Stomach (tissue), 9 donors: Measurements from ENCODE around the gene PTX4. TPM values are rescaled to one million over a fixed set of nuclear protein-coding genes. Genes with fewer than 3 reads are reported as not detected.

Experiments
- DNase-seq, 2 donors: peaks; one replicate each; pipeline versions ENCODE4 v3.0.0 to v3.0.0-alpha.2; 2013 to 2019
- H3K27ac ChIP-seq, 5 donors: fragments of 200-600 bp in 4 of 5; sonication (generic) in 4 of 5; one replicate each; pipeline ENCODE4 v1.5.1; 2013 to 2019; ENCODE audit warnings: mild to moderate bottlenecking in 1 of 5, moderate library complexity in 1 of 5
- H3K27me3 ChIP-seq, 3 donors: fragments of 200-600 bp; sonication (generic); one replicate each; pipeline ENCODE4 v1.5.1; 2017 to 2019; ENCODE audit warnings: mixed run types in 1 of 3
- H3K36me3 ChIP-seq, 4 donors: fragments of 200-600 bp; sonication (generic); 1 replicate in 3 of 4; 2 replicates in 1 of 4; pipeline ENCODE4 v1.5.1; 2016 to 2019
- H3K4me1 ChIP-seq, 4 donors: fragments of 200-600 bp; sonication (generic); one replicate each; pipeline ENCODE4 v1.5.1; 2016 to 2019
- H3K4me3 ChIP-seq, 4 donors: fragments of 200-600 bp; sonication (generic) in 3 of 4; one replicate each; pipeline ENCODE4 v1.5.1; 2016 to 2019; ENCODE audit warnings: mild to moderate bottlenecking in 1 of 4
- H3K9me3 ChIP-seq, 4 donors: fragments of 200-600 bp; sonication (generic); one replicate each; pipeline ENCODE4 v1.5.1; 2016 to 2019
- CTCF ChIP-seq, 7 experiments: fragments of 450-650 bp in 4 of 7; fragments of 200-600 bp in 3 of 7; sonication (generic) in 3 of 7; IDR thresholded peaks; one replicate each; pipeline ENCODE4 v1.5.1; 2016 to 2019; ENCODE audit warnings: antibody characterized with exemption in 7 of 7, control low read depth in 2 of 7, mild to moderate bottlenecking in 1 of 7
- EP300 ChIP-seq: sonication (generic); formaldehyde crosslinking; IDR thresholded peaks from one replicate; pipeline ENCODE4 v1.6.1; 2017; ENCODE audit warnings: antibody characterized with exemption
- POLR2A ChIP-seq, 4 donors: fragments of 450-650 bp; IDR thresholded peaks; one replicate each; pipeline ENCODE4 v1.6.1; 2016; ENCODE audit warnings: antibody characterized with exemption in 4 of 4, control low read depth in 2 of 4, mild to moderate bottlenecking in 1 of 4, moderate library complexity in 1 of 4
- POLR2AphosphoS5 ChIP-seq, 3 donors: sonication (generic); formaldehyde crosslinking; IDR thresholded peaks; one replicate each; pipeline ENCODE4 v1.6.1; 2016; ENCODE audit warnings: antibody characterized with exemption in 3 of 3
- WGBS, 5 donors: extraction: QIAGEN DNeasy Blood & Tissue Kit in 3 of 5; methylation state at CpG; one replicate each; pipeline versions ENCODE4 v1.1.5 to v1.1.7; 2013 to 2018; 5-methylcytosine and 5-hydroxymethylcytosine counted together
- intact Hi-C: fragments of 100-400 bp; cut with DNase I; formaldehyde crosslinking; loops from one replicate; pipeline ENCODE4 v1.15.1; 2023; ENCODE audit warnings: low total_unique reads
- polyA plus RNA-seq, 3 donors: library from polyadenylated mRNA; stranded (reverse); fragments of 200-250 nt; gene quantifications; one replicate each; pipeline ENCODE4 v1.2.3, GENCODE V29; 2013
- total RNA-seq, 5 donors: library from RNA; depleted of rRNA; stranded (reverse); fragments of >200 nt; gene quantifications; one replicate each; pipeline versions ENCODE4 v1.1.0 to v1.2.3, GENCODE V29; 2014 to 2016
- donor health status: healthy with polysubstance abuse.
- donor health status: Bipolar disorder and iron deficiency.
- donor health status: healthy.

The PTX4 gene
- total and polyA plus RNA-seq, 8 donors, result not detected

- intact Hi-C loops, result no loop called here
- H3K9me3 ChIP-seq, result peaks cover 0 to 11% (median 5%) of the 10 kb centered on the region in 4 donors
- 76 to 90% (median 84%) methylated on average over 11 to 15 of the region's 15 CpGs for whole genome bisulfite sequencing, 5 donors
- H3K27ac ChIP-seq, result peak overlapping the region in 1 of 5 donors; percentile 29
- H3K4me3 ChIP-seq, result no peak overlapping the region
- peaks cover 0 to 7% (median 2%) of the 10 kb centered on the region in 4 donors for H3K4me1 ChIP-seq
- no peak for DNase-seq
- TF ChIP-seq EP300, result no peak
- TF ChIP-seq POLR2A (IDR thresholded peaks at IDR 0.05), result no peak
- TF ChIP-seq CTCF (IDR thresholded peaks at IDR 0.05), result no peak
- no peak for TF ChIP-seq POLR2AphosphoS5 (IDR thresholded peaks at IDR 0.05)
- H3K36me3 ChIP-seq, result peaks cover 0 to 55% (median 45%) of the 10 kb centered on the region in 4 donors
- H3K27me3 ChIP-seq, result no peaks in the 10 kb centered on the region
Measured at GRCh38 chr16:1512774-1513173, 24.0 kb upstream of the PTX4 start.

- Histone ChIP-seq H3K9me3 (peaks cover 0 to 11% (median 5%) of the 10 kb centered on the region in 4 donors), H3K27ac (peak overlapping the region in 1 of 5 donors; percentile 29), H3K4me1 (peaks cover 0 to 7% (median 2%) of the 10 kb centered on the region in 4 donors), H3K36me3 (peaks cover 0 to 61% (median 49%) of the 10 kb centered on the region in 4 donors), H3K4me3 (no peak overlapping the region), H3K27me3 (no peaks in the 10 kb centered on the region)
- DNase-seq, result no peak
- intact Hi-C loops, result no loop called here
- 74 to 79% (median 79%) methylated on average over 28 to 30 of the region's 30 CpGs for WGBS, 5 donors
- TF ChIP-seq POLR2A (IDR thresholded peaks at IDR 0.05), result no peak
- TF ChIP-seq CTCF (IDR thresholded peaks at IDR 0.05), result no peak
- no peak for TF ChIP-seq EP300
Measured at GRCh38 chr16:1511662-1512569, 23.2 kb upstream of the PTX4 start.

GRCh38 chr16:1510941-1511351 is 22.2 kb upstream of the PTX4 start:
- DNase-seq, result no peak

GRCh38 chr16:1510272-1510671 is 21.5 kb upstream of the PTX4 start:
- no peak overlapping the region for H3K4me3 ChIP-seq
- peaks cover 0 to 77% (median 64%) of the 10 kb centered on the region in 4 donors for H3K36me3 ChIP-seq
- no peak for DNase-seq
- H3K27me3 ChIP-seq, result no peaks in the 10 kb centered on the region
- peaks cover 0 to 11% (median 5%) of the 10 kb centered on the region in 4 donors for H3K9me3 ChIP-seq
- WGBS, 5 donors, result 80 to 89% (median 86%) methylated on average over 9 to 10 of the region's 10 CpGs
- intact Hi-C loops, result no loop called here
- peak overlapping the region; percentile 17 to 64 (median 50) for H3K27ac ChIP-seq
- TF ChIP-seq POLR2A (IDR thresholded peaks at IDR 0.05) (no peak), CTCF (IDR thresholded peaks at IDR 0.05) (no peak), POLR2AphosphoS5 (IDR thresholded peaks at IDR 0.05) (no peak), EP300 (no peak)
- H3K4me1 ChIP-seq, result peaks cover 0 to 7% (median 2%) of the 10 kb centered on the region in 4 donors

More at GRCh38 chr16:1510941-1511351, 22.2 kb upstream of the PTX4 start:
- TF ChIP-seq POLR2A (IDR thresholded peaks at IDR 0.05) (no peak), POLR2AphosphoS5 (IDR thresholded peaks at IDR 0.05) (no peak), EP300 (no peak)
- H3K36me3 ChIP-seq, result peaks cover 0 to 71% (median 58%) of the 10 kb centered on the region in 4 donors
- no peak overlapping the region for H3K4me3 ChIP-seq
- intact Hi-C loops, result no loop called here
- no peaks in the 10 kb centered on the region for H3K27me3 ChIP-seq
- no peak overlapping the region for H3K27ac ChIP-seq
- WGBS, 5 donors, result 89 to 93% (median 93%) methylated on average over 19 to 26 of the region's 26 CpGs
- peaks cover 0 to 11% (median 5%) of the 10 kb centered on the region in 4 donors for H3K9me3 ChIP-seq
- peaks cover 0 to 7% (median 2%) of the 10 kb centered on the region in 4 donors for H3K4me1 ChIP-seq
